OCI-M1 (cell line): ENCODE data around the gene ZNF700.
"Not testable (repeated sequence)": the region's sequence is repeated elsewhere in the genome, so short reads cannot be mapped to it uniquely, and the experiment has no call there.

Source experiments
- DNase-seq: peaks from one replicate; lab custom pipeline; 2025; lab: John Stamatoyannopoulos, UW

ZNF700 gene

GRCh38 chr19:11924886-11925650 is at the start of gene ZNF700:
ZNF700 (plus strand) TSS chr19:11925107; CDS start chr19:11925211, 104 bp downstream.
- DNase-seq: peak; percentile 100

GRCh38 chr19:11879687-11880266 is 45.1 kb upstream of the ZNF700 start:
- peak; percentile 36 for DNase-seq

- no peak for DNase-seq
Measured at GRCh38 chr19:11880598-11880997, 44.3 kb upstream of the ZNF700 start.

GRCh38 chr19:11881151-11881800 is 43.6 kb upstream of the ZNF700 start:
- peak; percentile 92 for DNase-seq

GRCh38 chr19:11882606-11883005 is 42.3 kb upstream of the ZNF700 start:
- no peak for DNase-seq

- DNase-seq: no peak
Measured at GRCh38 chr19:11887234-11887610, 37.7 kb upstream of the ZNF700 start.

GRCh38 chr19:11887611-11888531 is 37.0 kb upstream of the ZNF700 start, which contains the start of gene ZNF69:
ZNF69 (plus strand) TSS chr19:11887782; CDS start chr19:11887924, 142 bp downstream.
- peak; percentile 96 for DNase-seq

- DNase-seq: not testable (repeated sequence)
Measured at GRCh38 chr19:11889901-11890300, 35.0 kb upstream of the ZNF700 start.

GRCh38 chr19:11890634-11891033 is 34.3 kb upstream of the ZNF700 start:
- no peak for DNase-seq

- no peak for DNase-seq
Measured at GRCh38 chr19:11894851-11895250, 30.1 kb upstream of the ZNF700 start.

GRCh38 chr19:11902228-11902627 is 22.7 kb upstream of the ZNF700 start:
- DNase-seq: no peak

GRCh38 chr19:11905928-11906327 is 19.0 kb upstream of the ZNF700 start:
- DNase-seq: no peak

GRCh38 chr19:11911937-11912336 is 13.0 kb upstream of the ZNF700 start:
- not testable (repeated sequence) for DNase-seq

GRCh38 chr19:11914417-11915051 is 10.4 kb upstream of the ZNF700 start:
- DNase-seq: not testable (repeated sequence)

GRCh38 chr19:11921852-11922495 is 2.9 kb upstream of the ZNF700 start:
- DNase-seq: peak; percentile 84

GRCh38 chr19:11925651-11926187 is 812 bp downstream of the ZNF700 start:
- DNase-seq: peak; percentile 56

- DNase-seq: no peak
Measured at GRCh38 chr19:11927227-11927626, 2.3 kb downstream of the ZNF700 start.

- peak; percentile 81 for DNase-seq
Measured at GRCh38 chr19:11931051-11931450, 6.1 kb downstream of the ZNF700 start.

GRCh38 chr19:11931513-11931912 is 6.6 kb downstream of the ZNF700 start:
- peak; percentile 72 for DNase-seq

- not testable (repeated sequence) for DNase-seq
Measured at GRCh38 chr19:11935829-11936228, 10.9 kb downstream of the ZNF700 start.

GRCh38 chr19:11938383-11938782 is 13.5 kb downstream of the ZNF700 start:
- not testable (repeated sequence) for DNase-seq
